ENCODE measurements around the gene SERPINI1. TPM values are rescaled to one million over a fixed set of nuclear protein-coding genes. Genes with fewer than 3 reads are reported as not detected.

Gene SERPINI1
- polyA plus RNA-seq, 4 donors, result 0.54 to 5.6 (median 5.4) TPM; not detected in 1

- Histone ChIP-seq H3K9me3 (ENCODE audit: control insufficient read depth in 2 of 2, insufficient read depth in 1 of 2, low read depth in 1 of 2, low read length in 1 of 2) (no peaks in the 10 kb centered on the region), H3K4me1 (ENCODE audit: control insufficient read depth in 3 of 3, insufficient read depth in 2 of 3, low read depth in 1 of 3, low read length in 2 of 3) (peaks cover 0 to 12% (median 12%) of the 10 kb centered on the region in 3 donors), H3K27me3 (ENCODE audit: control insufficient read depth in 3 of 3, insufficient read depth in 3 of 3, low read length in 3 of 3) (no peaks in the 10 kb centered on the region), H3K36me3 (ENCODE audit: control insufficient read depth in 3 of 3, insufficient read depth in 2 of 3, low read depth in 1 of 3, low read length in 3 of 3) (peaks cover 0 to 2% (median 0%) of the 10 kb centered on the region in 3 donors), H3K4me3 (ENCODE audit: low read depth in 1 of 3, low read length in 3 of 3) (no peak overlapping the region), H3K27ac (ENCODE audit: low read depth in 1 of 3, low read length in 2 of 3) (no peak overlapping the region)
- WGBS, 3 donors, result 50 to 75% (median 64%) methylated on average over 3 of the region's 3 CpGs
- FAIRE-seq (no peak), DNase-seq (no peak)
Observed at GRCh38 chr3:167728632-167729323, 6.7 kb upstream of the SERPINI1 start.

GRCh38 chr3:167729591-167729990, 5.9 kb upstream of the SERPINI1 start:
- H3K27me3 ChIP-seq (ENCODE audit: control insufficient read depth in 3 of 3, insufficient read depth in 3 of 3, low read length in 3 of 3), result no peaks in the 10 kb centered on the region
- H3K9me3 ChIP-seq (ENCODE audit: control insufficient read depth in 2 of 2, insufficient read depth in 1 of 2, low read depth in 1 of 2, low read length in 1 of 2), result no peaks in the 10 kb centered on the region
- no peak for DNase-seq
- H3K36me3 ChIP-seq (ENCODE audit: control insufficient read depth in 3 of 3, insufficient read depth in 2 of 3, low read depth in 1 of 3, low read length in 3 of 3), result peaks cover 0 to 2% (median 0%) of the 10 kb centered on the region in 3 donors
- no peak for FAIRE-seq
- H3K4me1 ChIP-seq (ENCODE audit: control insufficient read depth in 3 of 3, insufficient read depth in 2 of 3, low read depth in 1 of 3, low read length in 2 of 3), result peaks cover 0 to 12% (median 6%) of the 10 kb centered on the region in 3 donors
- WGBS, 3 donors, result 74 to 95% (median 92%) methylated on average over 2 of the region's 2 CpGs
- no peak overlapping the region for H3K27ac ChIP-seq (ENCODE audit: low read depth in 1 of 3, low read length in 2 of 3)
- no peak overlapping the region for H3K4me3 ChIP-seq (ENCODE audit: low read depth in 1 of 3, low read length in 3 of 3)

- FAIRE-seq (no peak), DNase-seq (no peak)
- peaks cover 0 to 2% (median 0%) of the 10 kb centered on the region in 3 donors for H3K36me3 ChIP-seq (ENCODE audit: control insufficient read depth in 3 of 3, insufficient read depth in 2 of 3, low read depth in 1 of 3, low read length in 3 of 3)
- no peak overlapping the region for H3K4me3 ChIP-seq (ENCODE audit: low read depth in 1 of 3, low read length in 3 of 3)
- peaks cover 0 to 10% (median 8%) of the 10 kb centered on the region in 3 donors for H3K4me1 ChIP-seq (ENCODE audit: control insufficient read depth in 3 of 3, insufficient read depth in 2 of 3, low read depth in 1 of 3, low read length in 2 of 3)
- H3K9me3 ChIP-seq (ENCODE audit: control insufficient read depth in 2 of 2, insufficient read depth in 1 of 2, low read depth in 1 of 2, low read length in 1 of 2), result no peaks in the 10 kb centered on the region
- no peak overlapping the region for H3K27ac ChIP-seq (ENCODE audit: low read depth in 1 of 3, low read length in 2 of 3)
- 94 to 96% (median 95%) methylated on average over 2 of the region's 2 CpGs for WGBS, 3 donors
- no peaks in the 10 kb centered on the region for H3K27me3 ChIP-seq (ENCODE audit: control insufficient read depth in 3 of 3, insufficient read depth in 3 of 3, low read length in 3 of 3)
Observed at GRCh38 chr3:167731393-167731792, 4.1 kb upstream of the SERPINI1 start.

GRCh38 chr3:167732313-167733065, 3.0 kb upstream of the SERPINI1 start:
- FAIRE-seq (no peak), DNase-seq (no peak)
- Histone ChIP-seq H3K36me3 (ENCODE audit: control insufficient read depth in 3 of 3, insufficient read depth in 2 of 3, low read depth in 1 of 3, low read length in 3 of 3) (peaks cover 0 to 2% (median 0%) of the 10 kb centered on the region in 3 donors), H3K9me3 (ENCODE audit: control insufficient read depth in 2 of 2, insufficient read depth in 1 of 2, low read depth in 1 of 2, low read length in 1 of 2) (no peaks in the 10 kb centered on the region), H3K4me1 (ENCODE audit: control insufficient read depth in 3 of 3, insufficient read depth in 2 of 3, low read depth in 1 of 3, low read length in 2 of 3) (peaks cover 3 to 10% (median 6%) of the 10 kb centered on the region in 3 donors), H3K4me3 (ENCODE audit: low read depth in 1 of 3, low read length in 3 of 3) (no peak overlapping the region), H3K27me3 (ENCODE audit: control insufficient read depth in 3 of 3, insufficient read depth in 3 of 3, low read length in 3 of 3) (no peaks in the 10 kb centered on the region), H3K27ac (ENCODE audit: low read depth in 1 of 3, low read length in 2 of 3) (no peak overlapping the region)
- 29 to 56% (median 49%) methylated on average over 7 of the region's 7 CpGs for WGBS, 3 donors

GRCh38 chr3:167733961-167734497, 1.5 kb upstream of the SERPINI1 start:
- Histone ChIP-seq H3K27me3 (ENCODE audit: control insufficient read depth in 3 of 3, insufficient read depth in 3 of 3, low read length in 3 of 3) (no peaks in the 10 kb centered on the region), H3K36me3 (ENCODE audit: control insufficient read depth in 3 of 3, insufficient read depth in 2 of 3, low read depth in 1 of 3, low read length in 3 of 3) (peaks cover 0 to 2% (median 0%) of the 10 kb centered on the region in 3 donors), H3K4me1 (ENCODE audit: control insufficient read depth in 3 of 3, insufficient read depth in 2 of 3, low read depth in 1 of 3, low read length in 2 of 3) (peaks cover 3 to 5% (median 4%) of the 10 kb centered on the region in 3 donors), H3K9me3 (ENCODE audit: control insufficient read depth in 2 of 2, insufficient read depth in 1 of 2, low read depth in 1 of 2, low read length in 1 of 2) (no peaks in the 10 kb centered on the region), H3K4me3 (ENCODE audit: low read depth in 1 of 3, low read length in 3 of 3) (peak overlapping the region; percentile 66 to 81 (median 76)), H3K27ac (ENCODE audit: low read depth in 1 of 3, low read length in 2 of 3) (peak overlapping the region; percentile 89 to 98 (median 94))
- FAIRE-seq, result no peak
- WGBS, 3 donors, result 0 to 1% (median 1%) methylated on average over 12 of the region's 12 CpGs
- peak in 1 of 2 donors; percentile 59 for DNase-seq

GRCh38 chr3:167734498-167735232, 856 bp upstream of the SERPINI1 start, which contains the start of gene PDCD10:
Gene PDCD10 (minus strand): TSS chr3:167734892. CDS start chr3:167720157, 14,735 bp downstream.
- peak; percentile 59 for FAIRE-seq
- peak within 1 kb of the TSS; percentile 73 to 83 (median 81) for H3K4me3 ChIP-seq (ENCODE audit: low read depth in 1 of 3, low read length in 3 of 3)

GRCh38 chr3:167736264-167736787, 805 bp downstream of the SERPINI1 start:
- no peak overlapping the region for H3K27ac ChIP-seq (ENCODE audit: low read depth in 1 of 3, low read length in 2 of 3)
- FAIRE-seq (no peak), DNase-seq (peak in 1 of 2 donors; percentile 12)
- 7 to 18% (median 10%) methylated on average over 7 of the region's 7 CpGs for WGBS, 3 donors
- no peaks in the 10 kb centered on the region for H3K27me3 ChIP-seq (ENCODE audit: control insufficient read depth in 3 of 3, insufficient read depth in 3 of 3, low read length in 3 of 3)
- no peaks in the 10 kb centered on the region for H3K9me3 ChIP-seq (ENCODE audit: control insufficient read depth in 2 of 2, insufficient read depth in 1 of 2, low read depth in 1 of 2, low read length in 1 of 2)
- peaks cover 4 to 5% (median 5%) of the 10 kb centered on the region in 3 donors for H3K4me1 ChIP-seq (ENCODE audit: control insufficient read depth in 3 of 3, insufficient read depth in 2 of 3, low read depth in 1 of 3, low read length in 2 of 3)
- peak overlapping the region in 2 of 3 donors; percentile 81 to 83 for H3K4me3 ChIP-seq (ENCODE audit: low read depth in 1 of 3, low read length in 3 of 3)
- peaks cover 0 to 2% (median 0%) of the 10 kb centered on the region in 3 donors for H3K36me3 ChIP-seq (ENCODE audit: control insufficient read depth in 3 of 3, insufficient read depth in 2 of 3, low read depth in 1 of 3, low read length in 3 of 3)

More at GRCh38 chr3:167734498-167735232, 856 bp upstream of the SERPINI1 start, which contains the start of gene PDCD10:
- H3K4me1 ChIP-seq (ENCODE audit: control insufficient read depth in 3 of 3, insufficient read depth in 2 of 3, low read depth in 1 of 3, low read length in 2 of 3), result peaks cover 4 to 5% (median 5%) of the 10 kb centered on the region in 3 donors
- H3K9me3 ChIP-seq (ENCODE audit: control insufficient read depth in 2 of 2, insufficient read depth in 1 of 2, low read depth in 1 of 2, low read length in 1 of 2), result no peaks in the 10 kb centered on the region
- WGBS, 3 donors, result 0 to 1% (median 1%) methylated on average over 47 to 49 of the region's 49 CpGs
- H3K27me3 ChIP-seq (ENCODE audit: control insufficient read depth in 3 of 3, insufficient read depth in 3 of 3, low read length in 3 of 3), result no peaks in the 10 kb centered on the region
- H3K36me3 ChIP-seq (ENCODE audit: control insufficient read depth in 3 of 3, insufficient read depth in 2 of 3, low read depth in 1 of 3, low read length in 3 of 3), result peaks cover 0 to 2% (median 0%) of the 10 kb centered on the region in 3 donors
- peak within 1 kb of the TSS; percentile 89 to 98 (median 94) for H3K27ac ChIP-seq (ENCODE audit: low read depth in 1 of 3, low read length in 2 of 3)
- peak; percentile 99 to 100 for DNase-seq

Data from small intestine (tissue), 7 donors.